Liver (tissue), 9 donors: Measurements from ENCODE around the gene SPSB1. TPM values are rescaled to one million over a fixed set of nuclear protein-coding genes. Genes with fewer than 3 reads are reported as not detected.

Experiments used
- DNase-seq: peaks from one replicate; pipeline ENCODE4 v3.0.0-alpha.2; 2017; ENCODE audit warnings: low spot score
- H3K27ac ChIP-seq, 2 donors: one replicate each; pipeline ENCODE4 v1.7.0; 2013; ENCODE audit warnings: inconsistent platforms in 2 of 2, low read length in 2 of 2, control low read depth in 1 of 2, low read depth in 1 of 2, mild to moderate bottlenecking in 1 of 2
- H3K27me3 ChIP-seq, 4 donors: one replicate each; pipeline versions ENCODE4 v1.6.1 to v1.7.0; 2013; ENCODE audit warnings: low read length in 3 of 4, inconsistent platforms in 1 of 4, mild to moderate bottlenecking in 1 of 4, moderate library complexity in 1 of 4; ENCODE audit not compliant: control insufficient read depth in 4 of 4, insufficient read depth in 4 of 4
- H3K36me3 ChIP-seq, 4 donors: one replicate each; pipeline versions ENCODE4 v1.6.1 to v1.7.0; 2013; ENCODE audit warnings: low read length in 3 of 4, mild to moderate bottlenecking in 3 of 4, low read depth in 1 of 4, moderate library complexity in 1 of 4; ENCODE audit not compliant: control insufficient read depth in 4 of 4, insufficient read depth in 3 of 4
- H3K4me1 ChIP-seq, 4 donors: one replicate each; pipeline versions ENCODE4 v1.6.1 to v1.7.0; 2013; ENCODE audit warnings: low read length in 3 of 4, mild to moderate bottlenecking in 3 of 4, moderate library complexity in 1 of 4; ENCODE audit not compliant: control insufficient read depth in 4 of 4, insufficient read depth in 4 of 4
- H3K4me3 ChIP-seq, 3 donors: one replicate each; pipeline versions ENCODE4 v1.6.1 to v1.7.0; 2013; ENCODE audit warnings: low read length in 3 of 3, control low read depth in 1 of 3, low read depth in 1 of 3, mild to moderate bottlenecking in 1 of 3
- H3K9ac ChIP-seq, 2 donors: one replicate each; pipeline ENCODE4 v1.7.0; 2013; ENCODE audit warnings: low read length in 2 of 2, mild to moderate bottlenecking in 2 of 2, moderate library complexity in 2 of 2, control low read depth in 1 of 2, low read depth in 1 of 2
- H3K9me3 ChIP-seq, 4 donors: one replicate each; pipeline versions ENCODE4 v1.6.1 to v1.7.0; 2013; ENCODE audit warnings: low read length in 3 of 4; ENCODE audit not compliant: control insufficient read depth in 4 of 4
- ATF3 ChIP-seq: IDR thresholded peaks from 2 replicates; pipeline ENCODE4 v1.6.1; 2016; ENCODE audit warnings: antibody characterized with exemption
- CTCF ChIP-seq: fragments of 150-350 bp; IDR thresholded peaks from 2 replicates; pipeline ENCODE4 v1.5.1; 2017; ENCODE audit warnings: improper control_type of control experiment, low read depth, low read length; ENCODE audit not compliant: missing input control
- EGR1 ChIP-seq, 2 donors: IDR thresholded peaks; 2 replicates each; pipeline ENCODE4 v1.6.1; 2016 to 2018; ENCODE audit warnings: antibody characterized with exemption in 2 of 2, low read depth in 2 of 2
- FOXA1 ChIP-seq: IDR thresholded peaks from 2 replicates; pipeline ENCODE4 v1.6.1; 2016; ENCODE audit warnings: antibody characterized with exemption
- FOXA2 ChIP-seq: IDR thresholded peaks from 2 replicates; pipeline ENCODE4 v1.6.1; 2016; ENCODE audit warnings: antibody characterized with exemption
- GABPA ChIP-seq, 2 donors: IDR thresholded peaks in 1 of 2; conservative IDR thresholded peaks in 1 of 2; 2 replicates each; pipeline ENCODE4 v1.6.1; 2016; ENCODE audit warnings: antibody characterized with exemption in 2 of 2, mild to moderate bottlenecking in 1 of 2, moderate library complexity in 1 of 2
- HNF4G ChIP-seq: IDR thresholded peaks from 2 replicates; pipeline ENCODE4 v1.6.1; 2016; ENCODE audit warnings: antibody characterized with exemption
- JUND ChIP-seq, 2 donors: IDR thresholded peaks; 2 replicates each; pipeline ENCODE4 v1.6.1; 2016; ENCODE audit warnings: antibody characterized with exemption in 2 of 2
- MAX ChIP-seq: IDR thresholded peaks from 2 replicates; pipeline ENCODE4 v1.6.1; 2016; ENCODE audit warnings: antibody characterized with exemption
- NR2F2 ChIP-seq: IDR thresholded peaks from 2 replicates; pipeline ENCODE4 v1.6.1; 2016; ENCODE audit warnings: antibody characterized with exemption
- REST ChIP-seq: IDR thresholded peaks from 2 replicates; pipeline ENCODE4 v1.6.1; 2016; ENCODE audit warnings: antibody characterized with exemption, mild to moderate bottlenecking
- SP1 ChIP-seq: IDR thresholded peaks from 2 replicates; pipeline ENCODE4 v1.6.1; 2018; ENCODE audit warnings: antibody characterized with exemption, mild to moderate bottlenecking
- TAF1 ChIP-seq: conservative IDR thresholded peaks from 2 replicates; pipeline ENCODE4 v1.6.1; 2016; ENCODE audit warnings: antibody characterized with exemption, mild to moderate bottlenecking
- YY1 ChIP-seq: IDR thresholded peaks from 2 replicates; pipeline ENCODE4 v1.6.1; 2016; ENCODE audit warnings: antibody characterized with exemption, mild to moderate bottlenecking
- ZBTB33 ChIP-seq: IDR thresholded peaks from 2 replicates; pipeline ENCODE4 v1.6.1; 2016; ENCODE audit warnings: antibody characterized with exemption
- WGBS: extraction: QIAGEN DNeasy Blood & Tissue Kit; methylation state at CpG from one replicate; pipeline ENCODE4 v1.1.7; 2013; 5-methylcytosine and 5-hydroxymethylcytosine counted together
- polyA plus RNA-seq, 2 donors: library from polyadenylated mRNA; stranded (reverse) in 1 of 2; unstranded in 1 of 2; fragments of 200-250 nt in 1 of 2; fragments of >200 nt in 1 of 2; fragmentation: Nextera tagmentation in 1 of 2; extraction: Ambion mirVana in 1 of 2; gene quantifications; one replicate each; pipeline versions ENCODE4 v1.2.1 to v1.2.3, GENCODE V29; 2013 to 2015
- total RNA-seq, 2 donors: library from RNA; depleted of rRNA; stranded (reverse); fragments of >200 nt; gene quantifications; one replicate each; pipeline ENCODE4 v1.2.3, GENCODE V29; 2014
- donor health status: healthy.
- donor health status: healthy.
- donor health status: healthy.
- donor health status: healthy.
- donor health status: healthy.

The SPSB1 gene
- total and polyA plus RNA-seq, 4 donors, result 4.1 to 22.6 (median 14.8) TPM

- no peak for TF ChIP-seq GABPA (IDR thresholded peaks at IDR 0.05 in 1 of 2, conservative IDR thresholded peaks at IDR 0.05 in 1 of 2)
- no peak for TF ChIP-seq REST
- TF ChIP-seq FOXA2, result no peak
- no peak for TF ChIP-seq ATF3
- no peak for TF ChIP-seq YY1
- H3K9ac ChIP-seq, result no peak overlapping the region
- peaks cover 0 to 8% (median 0%) of the 10 kb centered on the region in 4 donors for H3K36me3 ChIP-seq
- no peak overlapping the region for H3K4me3 ChIP-seq
- 88% methylated on average over 6 of the region's 6 CpGs for WGBS
- H3K4me1 ChIP-seq, result peaks cover 2 to 17% (median 11%) of the 10 kb centered on the region in 4 donors
- no peaks in the 10 kb centered on the region for H3K9me3 ChIP-seq
- H3K27ac ChIP-seq, result no peak overlapping the region
- H3K27me3 ChIP-seq, result no peaks in the 10 kb centered on the region
- DNase-seq, result no peak
Observed at GRCh38 chr1:9296850-9297249, 4.2 kb downstream of the SPSB1 start.

GRCh38 chr1:9297831-9298230 lies 5.1 kb downstream of the SPSB1 start:
- Histone ChIP-seq H3K9me3 (no peaks in the 10 kb centered on the region), H3K4me1 (peaks cover 0 to 15% (median 8%) of the 10 kb centered on the region in 4 donors), H3K27ac (no peak overlapping the region), H3K27me3 (no peaks in the 10 kb centered on the region), H3K36me3 (peaks cover 0 to 10% (median 0%) of the 10 kb centered on the region in 4 donors), H3K9ac (no peak overlapping the region), H3K4me3 (no peak overlapping the region)
- WGBS, result 70% methylated on average over 9 of the region's 9 CpGs
- TF ChIP-seq CTCF (no peak), JUND (IDR thresholded peaks at IDR 0.05) (no peak), NR2F2 (no peak), ATF3 (no peak), FOXA2 (no peak), ZBTB33 (no peak), TAF1 (no peak), REST (no peak), HNF4G (no peak), EGR1 (IDR thresholded peaks at IDR 0.05; ENCODE audit: low read depth in 2 of 2) (no peak), SP1 (no peak), MAX (no peak), FOXA1 (no peak), YY1 (no peak), GABPA (IDR thresholded peaks at IDR 0.05 in 1 of 2, conservative IDR thresholded peaks at IDR 0.05 in 1 of 2) (no peak)
- DNase-seq, result no peak
